Measurements from ENCODE around the gene HERC2.

The HERC2 gene

DNA sequence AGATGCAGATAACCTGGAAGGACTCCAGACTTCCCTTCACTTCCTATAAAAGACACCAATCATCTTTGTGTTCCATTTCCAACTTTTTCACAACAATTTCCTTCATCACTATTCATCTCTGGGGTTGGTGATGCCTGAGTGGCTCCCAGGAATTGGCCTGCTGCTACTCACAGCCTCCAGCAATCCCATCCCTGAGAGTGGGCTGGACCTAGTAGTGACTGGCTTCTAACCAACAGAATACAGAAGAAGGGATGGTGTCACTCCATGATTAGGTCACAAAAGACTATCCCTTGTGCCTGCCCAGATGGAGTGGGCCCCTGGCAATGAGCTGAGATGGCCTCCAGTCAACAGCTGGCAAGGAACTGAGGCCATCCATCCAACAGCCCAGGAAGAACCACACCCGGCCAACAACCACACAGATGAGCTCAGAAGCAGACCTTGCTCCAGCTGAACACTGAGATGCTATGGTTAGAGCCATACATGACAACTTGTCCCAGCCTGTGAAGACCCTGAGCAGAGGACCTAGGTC is 243.7 kb downstream of the HERC2 start:
- Histone ChIP-seq H3K9me3 (ENCODE audit: control insufficient read depth, insufficient read depth, low read length) (no peaks in the 10 kb centered on the region), H3K4me3 (ENCODE audit: low read depth, low read length) (no peak overlapping the region), H3K27me3 (ENCODE audit: control insufficient read depth, insufficient read depth, low read length) (no peaks in the 10 kb centered on the region), H3K9ac (ENCODE audit: low read depth, low read length) (no peak overlapping the region), H3K36me3 (ENCODE audit: control insufficient read depth, insufficient read depth, low read length) (no peaks in the 10 kb centered on the region), H3K4me1 (ENCODE audit: control insufficient read depth, insufficient read depth, low read length) (no peaks in the 10 kb centered on the region)

DNA sequence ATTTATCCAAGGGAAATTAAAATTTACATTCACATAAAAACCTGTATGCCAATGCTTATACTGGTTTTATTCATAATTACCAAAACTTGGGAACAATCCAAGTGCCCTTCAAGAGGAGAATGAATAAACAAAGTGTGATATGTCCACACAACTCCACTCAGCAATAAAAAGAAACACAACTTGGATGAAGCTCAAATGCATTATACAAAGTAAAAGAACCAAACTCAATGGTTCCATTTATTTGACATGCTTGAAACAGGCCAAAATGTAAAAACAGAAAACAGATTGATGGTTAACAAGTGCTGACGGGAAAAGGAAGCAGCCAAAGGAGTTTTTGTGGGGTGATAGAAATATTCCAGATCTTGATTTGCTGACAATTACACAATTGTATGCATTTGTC is 246.4 kb downstream of the HERC2 start:
- H3K4me3 ChIP-seq (ENCODE audit: low read depth, low read length) = no peak overlapping the region
- H3K9me3 ChIP-seq (ENCODE audit: control insufficient read depth, insufficient read depth, low read length) = no peaks in the 10 kb centered on the region
- H3K27me3 ChIP-seq (ENCODE audit: control insufficient read depth, insufficient read depth, low read length) = no peaks in the 10 kb centered on the region
- no peaks in the 10 kb centered on the region for H3K36me3 ChIP-seq (ENCODE audit: control insufficient read depth, insufficient read depth, low read length)
- H3K9ac ChIP-seq (ENCODE audit: low read depth, low read length) = no peak overlapping the region
- no peaks in the 10 kb centered on the region for H3K4me1 ChIP-seq (ENCODE audit: control insufficient read depth, insufficient read depth, low read length)

GRCh38 chr15:28068930-28069329 is 253.0 kb downstream of the HERC2 start:
- Histone ChIP-seq H3K4me1 (ENCODE audit: control insufficient read depth, insufficient read depth, low read length) (no peaks in the 10 kb centered on the region), H3K27me3 (ENCODE audit: control insufficient read depth, insufficient read depth, low read length) (no peaks in the 10 kb centered on the region), H3K9me3 (ENCODE audit: control insufficient read depth, insufficient read depth, low read length) (no peaks in the 10 kb centered on the region), H3K9ac (ENCODE audit: low read depth, low read length) (no peak overlapping the region), H3K4me3 (ENCODE audit: low read depth, low read length) (no peak overlapping the region), H3K36me3 (ENCODE audit: control insufficient read depth, insufficient read depth, low read length) (no peaks in the 10 kb centered on the region)

GRCh38 chr15:28066231-28066630 is 255.7 kb downstream of the HERC2 start:
- no peak overlapping the region for H3K4me3 ChIP-seq (ENCODE audit: low read depth, low read length)
- no peaks in the 10 kb centered on the region for H3K36me3 ChIP-seq (ENCODE audit: control insufficient read depth, insufficient read depth, low read length)
- H3K4me1 ChIP-seq (ENCODE audit: control insufficient read depth, insufficient read depth, low read length) = no peaks in the 10 kb centered on the region
- H3K27me3 ChIP-seq (ENCODE audit: control insufficient read depth, insufficient read depth, low read length) = no peaks in the 10 kb centered on the region
- no peaks in the 10 kb centered on the region for H3K9me3 ChIP-seq (ENCODE audit: control insufficient read depth, insufficient read depth, low read length)
- no peak overlapping the region for H3K9ac ChIP-seq (ENCODE audit: low read depth, low read length)

Measured in iPS-15b (cell line).